K562 (cell line): ENCODE measurements around the gene SERTAD2. TPM values are rescaled to one million over a fixed set of nuclear protein-coding genes. Genes with fewer than 3 reads are reported as not detected.

Experiments
- E4F1 ChIP-seq: fragments of 250-450 bp; sonication (Bioruptor Pico); IDR thresholded peaks from 2 replicates; pipeline ENCODE4 v1.5.0; 2021; ENCODE audit warnings: mild to moderate bottlenecking, borderline replicate concordance
- EP300 ChIP-seq: IDR thresholded peaks from 2 replicates; pipeline ENCODE4 v1.6.1; 2012; ENCODE audit warnings: low read length, improper control_type of control experiment
- MCM2 ChIP-seq: fragments of 450-650 bp; IDR thresholded peaks from 2 replicates; pipeline ENCODE4 v1.6.1; 2017; ENCODE audit warnings: low read depth, mild to moderate bottlenecking
- MCM7 ChIP-seq, 2 experiments: fragments of 450-650 bp; IDR thresholded peaks; 2 replicates each; pipeline ENCODE4 v1.6.1; 2016 to 2018
- MTA1 ChIP-seq: fragments of 450-650 bp; IDR thresholded peaks from 2 replicates; pipeline ENCODE4 v1.6.1; 2017; ENCODE audit warnings: borderline replicate concordance
- NCOA6 ChIP-seq: fragments of 450-650 bp; IDR thresholded peaks from 2 replicates; pipeline ENCODE4 v1.6.1; 2017; ENCODE audit warnings: mild to moderate bottlenecking
- PHB2 ChIP-seq: fragments of 450-650 bp; IDR thresholded peaks from 2 replicates; pipeline ENCODE4 v1.6.1; 2017; ENCODE audit warnings: low read depth
- RBBP5 ChIP-seq: fragments of 200-600 bp; sonication (generic); IDR thresholded peaks from 2 replicates; pipeline ENCODE4 v1.6.1; 2012; ENCODE audit warnings: borderline replicate concordance, mild to moderate bottlenecking, low read length, control low read depth, inconsistent platforms; ENCODE audit not compliant: insufficient read depth, poor library complexity, severe bottlenecking
- SRSF3 ChIP-seq: fragments of 200-400 bp; formaldehyde crosslinking; IDR thresholded peaks from 2 replicates; pipeline ENCODE4 v1.6.1; 2016; ENCODE audit warnings: mild to moderate bottlenecking, low read length, moderate library complexity; ENCODE audit not compliant: insufficient read depth
- SRSF7 ChIP-seq: fragments of 200-400 bp; formaldehyde crosslinking; optimal IDR thresholded peaks from 2 replicates; pipeline ENCODE3; 2017; ENCODE audit warnings: mild to moderate bottlenecking, low read depth, low read length
- TAF9B ChIP-seq: fragments of 450-650 bp; IDR thresholded peaks from 2 replicates; pipeline ENCODE4 v1.6.1; 2018; ENCODE audit warnings: mild to moderate bottlenecking; ENCODE audit not compliant: partially characterized antibody
- TRIM24 ChIP-seq, 2 experiments: fragments of 450-650 bp; IDR thresholded peaks; 2 replicates each; pipeline ENCODE4 v1.6.1; 2016
- ZFP1 ChIP-seq: fragments of 450-650 bp; formaldehyde crosslinking; IDR thresholded peaks from 2 replicates; pipeline ENCODE4 v1.4.0; 2020; ENCODE audit warnings: mild to moderate bottlenecking, mixed read lengths
- ZNF175 ChIP-seq: fragments of 200-800 bp; sonication (Bioruptor generic); IDR thresholded peaks from 2 replicates; pipeline ENCODE4 v1.6.1; 2016; ENCODE audit warnings: low read depth, mild to moderate bottlenecking, missing genetic modification characterization, missing compliant biosample characterization
- ZNF57 ChIP-seq: fragments of 450-650 bp; formaldehyde crosslinking; IDR thresholded peaks from 2 replicates; pipeline ENCODE4 v1.4.0; 2020; ENCODE audit warnings: mild to moderate bottlenecking, moderate library complexity
- ZNF695 ChIP-seq: fragments of 450-650 bp; formaldehyde crosslinking; IDR thresholded peaks from 2 replicates; pipeline ENCODE4 v1.4.0; 2020; ENCODE audit warnings: mild to moderate bottlenecking, moderate library complexity
- ZNF764 ChIP-seq: fragments of 250-450 bp; sonication (Bioruptor Pico); IDR thresholded peaks from 2 replicates; pipeline ENCODE4 v1.4.0; 2020; ENCODE audit warnings: low read depth, mild to moderate bottlenecking, moderate library complexity
- polyA plus RNA-seq, 8 experiments: library from polyadenylated mRNA; depleted of rRNA in 4 of 8; stranded (reverse) in 5 of 8; unstranded in 3 of 8; fragments of >200 nt; fragmentation: Nextera tagmentation in 2 of 8; fragmentation: Illumina TruSeq in 1 of 8; extraction: Ambion mirVana in 2 of 8; extraction: Trizol in 1 of 8; gene quantifications; 2 replicates each; pipeline versions ENCODE4 v1.2.1 to v1.2.3, GENCODE V29; 2011 to 2014; ENCODE audit warnings: inconsistent platforms in 1 of 8, missing spikeins in 1 of 8
- total RNA-seq, 7 experiments: library from RNA; depleted of rRNA in 6 of 7; stranded (reverse); fragments of >200 nt in 6 of 7; fragmentation: Illumina TruSeq in 2 of 7; extraction: Trizol in 2 of 7; gene quantifications; 2 replicates each; pipeline versions ENCODE4 v1.2.1 to v1.2.3, GENCODE V29; 2011 to 2021; ENCODE audit warnings: low replicate concordance in 1 of 7
- TF ChIP-seq, protein P1 (sequence below): IDR thresholded peaks from 2 replicates; pipeline ENCODE4 v1.6.1; 2014; ENCODE audit warnings: antibody characterized with exemption
- TF ChIP-seq, protein P2 (sequence below), 2 experiments: fragments of 250-450 bp in 1 of 2; fragments of 450-650 bp in 1 of 2; sonication (Bioruptor Pico) in 1 of 2; IDR thresholded peaks; 2 replicates each; pipeline versions ENCODE4 v1.6.1 to v1.8.0; 2016 to 2021; ENCODE audit warnings: mild to moderate bottlenecking in 2 of 2, moderate library complexity in 2 of 2, missing compliant biosample characterization in 1 of 2, missing genetic modification characterization in 1 of 2
- TF ChIP-seq, protein P3 (sequence below): fragments of 150-350 bp; conservative IDR thresholded peaks from 2 replicates; pipeline ENCODE4 v1.6.1; 2014; ENCODE audit warnings: low read length

SERTAD2 gene
- total and polyA plus RNA-seq, 9 of the 15 experiments (the other 6 are each of a cell fraction or from before 2014, with no cell fraction given): 3.0 to 12.5 (median 6.1) TPM

GRCh38 chr2:64606479-64607363 is 47.0 kb downstream of the SERTAD2 start (continued):
- TF ChIP-seq, protein P1, sequence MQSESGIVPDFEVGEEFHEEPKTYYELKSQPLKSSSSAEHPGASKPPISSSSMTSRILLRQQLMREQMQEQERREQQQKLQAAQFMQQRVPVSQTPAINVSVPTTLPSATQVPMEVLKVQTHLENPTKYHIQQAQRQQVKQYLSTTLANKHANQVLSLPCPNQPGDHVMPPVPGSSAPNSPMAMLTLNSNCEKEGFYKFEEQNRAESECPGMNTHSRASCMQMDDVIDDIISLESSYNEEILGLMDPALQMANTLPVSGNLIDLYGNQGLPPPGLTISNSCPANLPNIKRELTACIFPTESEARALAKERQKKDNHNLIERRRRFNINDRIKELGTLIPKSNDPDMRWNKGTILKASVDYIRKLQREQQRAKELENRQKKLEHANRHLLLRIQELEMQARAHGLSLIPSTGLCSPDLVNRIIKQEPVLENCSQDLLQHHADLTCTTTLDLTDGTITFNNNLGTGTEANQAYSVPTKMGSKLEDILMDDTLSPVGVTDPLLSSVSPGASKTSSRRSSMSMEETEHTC: no peak
- TF ChIP-seq ZNF695 (CRISPR knock-in tag) (no peak), ZFP1 (CRISPR knock-in tag) (no peak), TAF9B (peak; percentile 39), EP300 (no peak), SRSF7 (no peak), MTA1 (no peak), ZNF175 (CRISPR knock-in tag) (peak; percentile 42; the same call in 1 of the 2 replicates), MCM7 (IDR thresholded peaks at IDR 0.05) (no peak), NCOA6 (no peak), ZNF57 (CRISPR knock-in tag) (no peak), TRIM24 (IDR thresholded peaks at IDR 0.05) (no peak), SRSF3 (no peak), PHB2 (no peak), MCM2 (no peak), RBBP5 (peak; percentile 5), E4F1 (CRISPR knock-in tag) (no peak), ZNF764 (CRISPR knock-in tag) (no peak)
- TF ChIP-seq, protein P2, sequence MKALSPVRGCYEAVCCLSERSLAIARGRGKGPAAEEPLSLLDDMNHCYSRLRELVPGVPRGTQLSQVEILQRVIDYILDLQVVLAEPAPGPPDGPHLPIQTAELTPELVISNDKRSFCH (CRISPR knock-in tag; IDR thresholded peaks at IDR 0.05): no peak
- TF ChIP-seq, protein P2 (tag; IDR thresholded peaks at IDR 0.05): no peak
- TF ChIP-seq, protein P3, sequence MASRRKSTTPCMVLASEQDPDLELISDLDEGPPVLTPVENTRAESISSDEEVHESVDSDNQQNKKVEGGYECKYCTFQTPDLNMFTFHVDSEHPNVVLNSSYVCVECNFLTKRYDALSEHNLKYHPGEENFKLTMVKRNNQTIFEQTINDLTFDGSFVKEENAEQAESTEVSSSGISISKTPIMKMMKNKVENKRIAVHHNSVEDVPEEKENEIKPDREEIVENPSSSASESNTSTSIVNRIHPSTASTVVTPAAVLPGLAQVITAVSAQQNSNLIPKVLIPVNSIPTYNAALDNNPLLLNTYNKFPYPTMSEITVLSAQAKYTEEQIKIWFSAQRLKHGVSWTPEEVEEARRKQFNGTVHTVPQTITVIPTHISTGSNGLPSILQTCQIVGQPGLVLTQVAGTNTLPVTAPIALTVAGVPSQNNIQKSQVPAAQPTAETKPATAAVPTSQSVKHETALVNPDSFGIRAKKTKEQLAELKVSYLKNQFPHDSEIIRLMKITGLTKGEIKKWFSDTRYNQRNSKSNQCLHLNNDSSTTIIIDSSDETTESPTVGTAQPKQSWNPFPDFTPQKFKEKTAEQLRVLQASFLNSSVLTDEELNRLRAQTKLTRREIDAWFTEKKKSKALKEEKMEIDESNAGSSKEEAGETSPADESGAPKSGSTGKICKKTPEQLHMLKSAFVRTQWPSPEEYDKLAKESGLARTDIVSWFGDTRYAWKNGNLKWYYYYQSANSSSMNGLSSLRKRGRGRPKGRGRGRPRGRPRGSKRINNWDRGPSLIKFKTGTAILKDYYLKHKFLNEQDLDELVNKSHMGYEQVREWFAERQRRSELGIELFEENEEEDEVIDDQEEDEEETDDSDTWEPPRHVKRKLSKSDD: no peak
